HEK293T (cell line): ENCODE results near the gene TNKS2.

Experiments used
- CTCF ChIA-PET: fragments of 350-600 bp; formaldehyde crosslinking; extraction: SDS; loops from one replicate; lab custom pipeline; 2021; ENCODE audit warnings: antibody characterized with exemption, inconsistent platforms; lab: Yijun Ruan, JAX
- POLR2A ChIA-PET: fragments of 350-600 bp; formaldehyde crosslinking; extraction: SDS; loops from one replicate; lab custom pipeline; 2020; ENCODE audit warnings: antibody characterized with exemption, inconsistent platforms; lab: Yijun Ruan, JAX
- DNase-seq: peaks from one replicate; pipeline ENCODE4 v3.0.0; 2012; ENCODE audit warnings: mixed read lengths; ENCODE audit errors: extremely low spot score
- ARNT ChIP-seq: fragments of 450-650 bp; IDR thresholded peaks from 2 replicates; pipeline ENCODE4 v1.6.1; 2017; ENCODE audit warnings: mild to moderate bottlenecking
- BHLHE40 ChIP-seq: fragments of 450-650 bp; IDR thresholded peaks from 2 replicates; pipeline ENCODE4 v1.6.1; 2016; ENCODE audit warnings: mild to moderate bottlenecking, moderate library complexity, borderline replicate concordance
- CTBP1 ChIP-seq: fragments of 450-650 bp; IDR thresholded peaks from 2 replicates; pipeline ENCODE4 v1.6.1; 2016; ENCODE audit warnings: borderline replicate concordance
- ELF4 ChIP-seq: fragments of 450-650 bp; IDR thresholded peaks from 2 replicates; pipeline ENCODE4 v1.6.1; 2017; ENCODE audit warnings: antibody characterized with exemption
- FOXA1 ChIP-seq: fragments of 450-650 bp; IDR thresholded peaks from 2 replicates; pipeline ENCODE4 v1.6.1; 2016; ENCODE audit warnings: mild to moderate bottlenecking
- FOXK2 ChIP-seq: fragments of 450-650 bp; IDR thresholded peaks from 2 replicates; pipeline ENCODE4 v1.6.1; 2016; ENCODE audit warnings: mild to moderate bottlenecking
- FOXM1 ChIP-seq: fragments of 450-650 bp; IDR thresholded peaks from 2 replicates; pipeline ENCODE4 v1.6.1; 2017; ENCODE audit warnings: mild to moderate bottlenecking, borderline replicate concordance
- HDGF ChIP-seq: fragments of 450-650 bp; IDR thresholded peaks from 2 replicates; pipeline ENCODE4 v1.6.1; 2017; ENCODE audit warnings: antibody characterized with exemption, borderline replicate concordance
- L3MBTL2 ChIP-seq: fragments of 450-650 bp; conservative IDR thresholded peaks from 2 replicates; pipeline ENCODE4 v1.6.1; 2016; ENCODE audit warnings: mild to moderate bottlenecking
- LEF1 ChIP-seq: fragments of 450-650 bp; IDR thresholded peaks from 2 replicates; pipeline ENCODE4 v1.6.1; 2017; ENCODE audit warnings: mild to moderate bottlenecking, borderline replicate concordance
- NFRKB ChIP-seq: fragments of 450-650 bp; IDR thresholded peaks from 2 replicates; pipeline ENCODE4 v1.6.1; 2016; ENCODE audit warnings: mild to moderate bottlenecking, moderate library complexity
- SP1 ChIP-seq: fragments of 450-650 bp; IDR thresholded peaks from 2 replicates; pipeline ENCODE4 v1.6.1; 2017
- SUZ12 ChIP-seq: fragments of 450-650 bp; IDR thresholded peaks from 2 replicates; pipeline ENCODE4 v1.6.1; 2016; ENCODE audit warnings: mild to moderate bottlenecking
- TARDBP ChIP-seq: fragments of 450-650 bp; IDR thresholded peaks from 2 replicates; pipeline ENCODE4 v1.6.1; 2016
- ZNF384 ChIP-seq: fragments of 450-650 bp; IDR thresholded peaks from 2 replicates; pipeline ENCODE4 v1.6.1; 2016
- TF ChIP-seq, protein P1 (sequence below): fragments of 450-650 bp; IDR thresholded peaks from 2 replicates; pipeline ENCODE4 v1.6.1; 2016

The TNKS2 gene

DNA sequence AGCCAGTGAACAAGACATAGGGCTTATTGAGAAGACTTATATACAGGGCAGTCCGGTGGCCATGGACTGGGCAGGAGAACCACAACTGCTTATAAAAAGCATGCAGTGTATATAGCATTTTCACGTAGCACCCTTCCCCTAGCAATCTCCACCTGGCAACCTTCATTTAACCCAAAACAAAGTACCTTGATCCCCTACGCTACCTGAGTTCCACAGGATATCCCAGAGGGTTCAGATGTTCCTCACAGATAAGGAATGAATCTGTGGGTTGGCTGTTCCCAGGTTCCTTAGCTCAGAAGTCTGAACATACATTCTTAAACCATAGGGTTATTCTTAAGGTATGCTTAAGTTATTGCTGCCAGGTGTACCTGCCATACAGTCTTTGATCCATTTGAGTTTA is 22.0 kb upstream of the TNKS2 start:
- ChIA-PET CTCF (interaction anchor here (0.5 to 0.7 kb wide), 2 partner anchors 31 to 174 kb away, joined by 3 read pairs; no protein-coding TSS in a partner anchor), POLR2A (no interaction called here)
- DNase-seq: no peak
- TF ChIP-seq ARNT: no peak
- TF ChIP-seq SUZ12: no peak
- no peak for TF ChIP-seq HDGF
- no peak for TF ChIP-seq BHLHE40
- no peak for TF ChIP-seq NFRKB
- TF ChIP-seq FOXM1: no peak
- TF ChIP-seq L3MBTL2: no peak
- no peak for TF ChIP-seq FOXA1
- TF ChIP-seq FOXK2: no peak
- no peak for TF ChIP-seq CTBP1
- TF ChIP-seq LEF1: no peak

DNA sequence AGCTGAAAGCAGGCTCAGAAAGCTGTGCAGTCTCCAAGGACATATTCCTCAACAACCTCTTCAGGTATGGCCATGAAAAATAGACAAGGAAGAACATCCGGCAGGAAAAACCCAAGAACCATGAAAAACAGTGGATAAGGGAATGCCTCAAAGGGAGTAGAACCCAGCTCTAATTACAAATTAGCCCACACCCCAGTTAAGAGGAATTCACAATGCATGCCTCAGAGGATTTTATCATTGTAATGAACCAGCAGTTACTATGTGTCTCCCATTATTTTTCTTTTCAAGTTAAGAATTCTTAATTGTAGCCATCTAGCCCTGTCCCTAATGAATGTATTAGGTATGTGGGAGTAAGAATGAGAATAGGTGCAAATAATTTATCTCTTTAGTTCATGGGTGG is 19.7 kb upstream of the TNKS2 start:
- POLR2A ChIA-PET: interaction anchor here (1.0 kb wide), 1 partner anchor 108 kb away, joined by 3 read pairs; no protein-coding TSS in a partner anchor

DNA sequence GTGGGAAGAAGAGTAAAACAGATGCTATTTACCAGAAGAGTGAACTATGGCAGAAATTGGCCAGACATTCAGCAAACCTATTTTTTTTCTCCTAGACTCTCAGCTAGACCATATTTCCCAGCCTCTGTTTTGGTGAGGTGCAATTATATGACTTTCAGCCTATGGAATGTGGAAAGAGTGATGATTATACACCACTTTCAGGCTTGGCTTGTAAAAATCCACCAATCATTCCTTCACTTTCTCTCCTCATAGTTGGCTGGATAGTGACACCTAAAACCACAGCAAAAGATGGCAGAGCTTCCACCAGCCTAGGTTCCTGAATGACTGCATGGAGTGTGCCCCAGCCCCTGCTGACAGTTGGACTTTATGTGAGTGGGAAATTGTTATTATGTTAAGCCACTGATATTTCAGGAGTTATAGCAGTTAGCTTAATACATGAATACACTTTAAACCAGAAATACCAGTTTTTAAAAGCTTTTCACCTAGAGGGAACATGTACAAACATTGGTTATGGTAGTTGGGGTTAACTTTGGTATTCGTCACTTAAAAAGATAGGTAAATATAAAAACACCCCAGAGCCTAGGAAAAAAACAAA is 19.1 kb upstream of the TNKS2 start:
- no peak for TF ChIP-seq HDGF
- no peak for TF ChIP-seq NFRKB
- ChIA-PET CTCF (no interaction called here), POLR2A (interaction anchor here (1.0 kb wide), 1 partner anchor 108 kb away, joined by 3 read pairs; no protein-coding TSS in a partner anchor)
- no peak for DNase-seq

More for the DNA sequence above, 19.7 kb upstream of the TNKS2 start:
- TF ChIP-seq SUZ12 (no peak), HDGF (no peak)
- CTCF ChIA-PET: no interaction called here
- no peak for DNase-seq

DNA sequence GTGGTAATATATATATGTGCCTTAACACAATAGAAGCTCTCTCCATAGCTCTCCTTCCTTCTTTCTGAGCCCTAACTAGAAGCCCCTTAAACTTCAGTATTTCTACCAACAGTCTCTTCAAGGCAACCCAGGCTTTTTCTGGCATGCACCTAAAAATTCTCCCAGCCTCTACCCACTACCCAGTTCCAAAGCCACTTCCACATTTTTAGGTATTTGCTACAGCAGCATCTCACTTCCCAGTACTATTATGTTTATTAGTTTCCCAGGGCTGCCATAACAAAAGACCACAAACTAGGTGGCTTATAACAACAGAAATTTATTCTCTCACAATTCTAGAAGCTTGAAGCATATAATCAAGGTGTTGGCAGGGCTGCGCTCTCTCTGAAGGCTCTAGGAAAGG is 15.7 kb upstream of the TNKS2 start:
- ChIA-PET POLR2A (no interaction called here), CTCF (no interaction called here)
- no peak for DNase-seq
- TF ChIP-seq BHLHE40 (no peak), FOXM1 (no peak), NFRKB (no peak), HDGF (no peak), FOXA1 (no peak), SP1 (no peak), SUZ12 (no peak), FOXK2 (no peak), ZNF384 (no peak), LEF1 (no peak), TARDBP (no peak), CTBP1 (no peak), L3MBTL2 (no peak), ELF4 (no peak), ARNT (no peak)
- TF ChIP-seq, protein P1, sequence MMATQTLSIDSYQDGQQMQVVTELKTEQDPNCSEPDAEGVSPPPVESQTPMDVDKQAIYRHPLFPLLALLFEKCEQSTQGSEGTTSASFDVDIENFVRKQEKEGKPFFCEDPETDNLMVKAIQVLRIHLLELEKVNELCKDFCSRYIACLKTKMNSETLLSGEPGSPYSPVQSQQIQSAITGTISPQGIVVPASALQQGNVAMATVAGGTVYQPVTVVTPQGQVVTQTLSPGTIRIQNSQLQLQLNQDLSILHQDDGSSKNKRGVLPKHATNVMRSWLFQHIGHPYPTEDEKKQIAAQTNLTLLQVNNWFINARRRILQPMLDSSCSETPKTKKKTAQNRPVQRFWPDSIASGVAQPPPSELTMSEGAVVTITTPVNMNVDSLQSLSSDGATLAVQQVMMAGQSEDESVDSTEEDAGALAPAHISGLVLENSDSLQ: no peak

DNA sequence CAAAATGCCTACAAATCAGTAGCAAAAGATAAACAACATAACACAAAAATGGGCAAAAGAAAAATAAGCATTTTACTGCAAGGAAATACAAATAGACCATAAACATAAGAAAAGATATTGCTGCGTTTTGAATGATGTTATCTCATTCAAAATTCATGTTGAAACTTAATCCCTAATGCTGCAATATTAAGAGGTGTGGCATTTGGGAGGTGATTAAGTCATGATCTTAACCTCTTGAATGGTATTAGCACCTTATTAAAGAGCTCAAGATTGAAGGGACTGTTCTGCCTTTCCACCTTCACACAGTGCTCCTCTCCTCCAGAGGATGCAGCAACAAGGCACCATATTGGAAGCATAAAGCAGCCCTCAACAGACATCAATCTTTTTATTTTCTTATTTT is 12.4 kb upstream of the TNKS2 start:
- CTCF ChIA-PET: no interaction called here
- POLR2A ChIA-PET: no interaction called here
- TF ChIP-seq ZNF384 (no peak), SUZ12 (no peak), L3MBTL2 (no peak), CTBP1 (no peak), SP1 (no peak)
- TF ChIP-seq, protein P1: no peak
- DNase-seq: no peak

DNA sequence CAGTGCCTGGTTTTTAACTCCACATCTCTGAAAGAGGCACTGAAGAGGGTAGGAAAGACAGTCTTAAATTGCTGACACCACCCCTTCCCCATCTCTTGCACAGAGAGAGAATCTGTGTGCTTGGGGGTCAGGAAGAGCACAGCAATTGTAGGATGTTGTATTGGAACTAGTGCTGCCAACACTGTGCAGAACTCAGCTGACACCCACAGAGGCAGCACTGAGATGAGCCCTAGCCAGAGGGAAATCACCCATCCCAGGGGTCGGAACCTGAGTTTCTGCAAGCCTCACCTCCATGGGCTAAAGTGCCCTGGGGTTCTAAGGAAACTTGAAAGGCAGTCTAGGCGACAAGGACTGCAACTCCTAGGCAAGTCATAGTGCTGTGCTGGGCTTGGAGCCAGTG is 11.0 kb upstream of the TNKS2 start:
- ChIA-PET POLR2A (interaction anchor here (0.9 kb wide), 1 partner anchor 11 kb away, joined by 5 read pairs; the partner anchor contains the start of gene TNKS2), CTCF (interaction anchor here (0.5 kb wide), 1 partner anchor 330 kb away, joined by 3 read pairs; no protein-coding TSS in a partner anchor)
- DNase-seq: no peak
- TF ChIP-seq, protein P1: no peak
- TF ChIP-seq ELF4: no peak
- TF ChIP-seq BHLHE40: no peak
- TF ChIP-seq TARDBP: no peak
- no peak for TF ChIP-seq L3MBTL2
- TF ChIP-seq HDGF: no peak
- no peak for TF ChIP-seq LEF1
- no peak for TF ChIP-seq SUZ12
- TF ChIP-seq ARNT: no peak
- no peak for TF ChIP-seq CTBP1
- TF ChIP-seq FOXK2: no peak
- no peak for TF ChIP-seq SP1
- TF ChIP-seq FOXM1: no peak
- no peak for TF ChIP-seq ZNF384
- no peak for TF ChIP-seq NFRKB
- TF ChIP-seq FOXA1: no peak

DNA sequence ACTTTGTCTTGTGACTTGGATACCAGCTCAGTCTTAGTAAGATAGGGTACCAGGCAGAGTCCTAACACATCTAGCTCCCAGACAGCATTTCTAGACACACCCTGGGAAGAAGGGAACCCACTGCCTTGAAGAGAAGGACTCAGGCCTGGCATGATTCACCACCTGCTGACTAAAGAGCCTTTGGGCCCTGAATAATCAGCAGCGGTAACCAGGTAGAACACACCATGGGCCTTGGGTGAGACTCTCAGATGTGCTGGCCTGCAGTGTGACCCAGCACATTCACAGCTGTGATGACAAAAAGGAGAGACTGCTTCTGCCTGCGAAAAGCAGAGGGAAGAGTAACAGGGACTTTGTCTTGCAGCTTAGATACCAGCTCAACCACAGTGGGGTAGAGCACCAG is 10.4 kb upstream of the TNKS2 start:
- POLR2A ChIA-PET: interaction anchor here (0.9 kb wide), 1 partner anchor 11 kb away, joined by 5 read pairs; the partner anchor contains the start of gene TNKS2
- CTCF ChIA-PET: no interaction called here
- DNase-seq: no peak
- TF ChIP-seq CTBP1: no peak
- TF ChIP-seq FOXA1: no peak
- TF ChIP-seq SUZ12: no peak
- TF ChIP-seq TARDBP: no peak
- TF ChIP-seq ZNF384: no peak
- TF ChIP-seq L3MBTL2: no peak
- no peak for TF ChIP-seq FOXK2
- TF ChIP-seq LEF1: no peak
- no peak for TF ChIP-seq NFRKB
- no peak for TF ChIP-seq ELF4
- no peak for TF ChIP-seq FOXM1
- TF ChIP-seq ARNT: no peak
- TF ChIP-seq, protein P1: no peak
- no peak for TF ChIP-seq BHLHE40
- no peak for TF ChIP-seq HDGF
- no peak for TF ChIP-seq SP1
